NCI-H2196 (cell line): ENCODE data around the gene SAMD9.
"Not testable (repeated sequence)": the region's sequence is repeated elsewhere in the genome, so short reads cannot be mapped to it uniquely, and the experiment has no call there.

Experiments
- DNase-seq: peaks from one replicate; lab custom pipeline; 2025; ENCODE audit not compliant: unreplicated experiment; lab: John Stamatoyannopoulos, UW

Gene SAMD9

GRCh38 chr7:93120592-93121549 lies 3.1 kb upstream of the SAMD9 start:
- DNase-seq = no peak

- DNase-seq = no peak
These were observed 1.6 kb upstream of the SAMD9 start for GRCh38 chr7:93119191-93119905.

GRCh38 chr7:93117327-93117726 lies 452 bp downstream of the SAMD9 start:
- no peak for DNase-seq

GRCh38 chr7:93115796-93116195 lies 2.0 kb downstream of the SAMD9 start:
- no peak for DNase-seq

GRCh38 chr7:93108003-93108402 lies 9.8 kb downstream of the SAMD9 start:
- DNase-seq = no peak

- no peak for DNase-seq
These were observed 20.4 kb downstream of the SAMD9 start for GRCh38 chr7:93097388-93097787.

GRCh38 chr7:93092757-93093370 lies 24.9 kb downstream of the SAMD9 start:
- DNase-seq = no peak

GRCh38 chr7:93073357-93073756 lies 44.4 kb downstream of the SAMD9 start:
- DNase-seq = not testable (repeated sequence)

GRCh38 chr7:93062599-93062998 lies 55.2 kb downstream of the SAMD9 start:
- DNase-seq = no peak

GRCh38 chr7:93060865-93061264 lies 56.9 kb downstream of the SAMD9 start:
- no peak for DNase-seq

- no peak for DNase-seq
These were observed 57.8 kb downstream of the SAMD9 start for GRCh38 chr7:93060025-93060424.

GRCh38 chr7:93056621-93057020 lies 61.2 kb downstream of the SAMD9 start:
- DNase-seq = not testable (repeated sequence)

- peak; percentile 40 for DNase-seq
These were observed 62.2 kb downstream of the SAMD9 start for GRCh38 chr7:93055543-93056107.

- DNase-seq = no peak
These were observed 62.8 kb downstream of the SAMD9 start for GRCh38 chr7:93054975-93055374.

- no peak for DNase-seq
These were observed 63.5 kb downstream of the SAMD9 start for GRCh38 chr7:93053949-93054943.

GRCh38 chr7:93053209-93053948 lies 64.4 kb downstream of the SAMD9 start:
- no peak for DNase-seq

GRCh38 chr7:93051660-93052059 lies 66.1 kb downstream of the SAMD9 start:
- DNase-seq = no peak
